HG03521 (cell line): ENCODE data around the gene PRSS56.

Experiments
- ATAC-seq: cut with Tn5 transposase; IDR thresholded peaks from one replicate; pipeline ENCODE4 v1.9.1; 2021; ENCODE audit warnings: mild to moderate bottlenecking, moderate library complexity; ENCODE audit not compliant: unreplicated experiment

PRSS56 gene

GRCh38 chr2:232501794-232502390 lies 18.3 kb upstream of the PRSS56 start:
- ATAC-seq = no peak

- ATAC-seq = no peak
Observed at GRCh38 chr2:232502511-232502910, 17.7 kb upstream of the PRSS56 start.

GRCh38 chr2:232502911-232503808 lies 17.0 kb upstream of the PRSS56 start:
- ATAC-seq = no peak

GRCh38 chr2:232503809-232504323 lies 16.3 kb upstream of the PRSS56 start:
- ATAC-seq = no peak

GRCh38 chr2:232504438-232504837 lies 15.8 kb upstream of the PRSS56 start:
- no peak for ATAC-seq

- ATAC-seq = no peak
Observed at GRCh38 chr2:232505856-232506255, 14.3 kb upstream of the PRSS56 start.

GRCh38 chr2:232506709-232507108 lies 13.5 kb upstream of the PRSS56 start:
- ATAC-seq = no peak

GRCh38 chr2:232508251-232508650 lies 11.9 kb upstream of the PRSS56 start:
- no peak for ATAC-seq

GRCh38 chr2:232511336-232511890 lies 8.8 kb upstream of the PRSS56 start:
- no peak for ATAC-seq

GRCh38 chr2:232512602-232513001 lies 7.6 kb upstream of the PRSS56 start:
- no peak for ATAC-seq

- ATAC-seq = no peak
Observed at GRCh38 chr2:232513353-232513752, 6.8 kb upstream of the PRSS56 start.

GRCh38 chr2:232515639-232516038 lies 4.5 kb upstream of the PRSS56 start:
- no peak for ATAC-seq

- no peak for ATAC-seq
Observed at GRCh38 chr2:232516551-232516950, 3.6 kb upstream of the PRSS56 start.

- ATAC-seq = no peak
Observed at GRCh38 chr2:232518844-232519243, 1.3 kb upstream of the PRSS56 start.

- ATAC-seq = no peak
Observed at GRCh38 chr2:232520489-232520888, 301 bp downstream of the PRSS56 start.

- no peak for ATAC-seq
Observed at GRCh38 chr2:232521098-232521497, 910 bp downstream of the PRSS56 start.

GRCh38 chr2:232521959-232522622 lies 1.9 kb downstream of the PRSS56 start:
- ATAC-seq = no peak

GRCh38 chr2:232522623-232523401 lies 2.6 kb downstream of the PRSS56 start:
- ATAC-seq = no peak

- no peak for ATAC-seq
Observed at GRCh38 chr2:232523402-232523681, 3.2 kb downstream of the PRSS56 start.

- no peak for ATAC-seq
Observed at GRCh38 chr2:232523682-232524597, 3.8 kb downstream of the PRSS56 start.
